HG03045 (cell line): ENCODE data around the gene LY6G5B.
A peak's percentile ranks its signal among the peaks of the same experiment; 100 is the strongest.

ENCODE experiments used
- ATAC-seq: cut with Tn5 transposase; IDR thresholded peaks from one replicate; pipeline ENCODE4 v1.9.1; 2021; ENCODE audit warnings: mild to moderate bottlenecking, moderate library complexity; ENCODE audit not compliant: unreplicated experiment

LY6G5B gene, protein sequence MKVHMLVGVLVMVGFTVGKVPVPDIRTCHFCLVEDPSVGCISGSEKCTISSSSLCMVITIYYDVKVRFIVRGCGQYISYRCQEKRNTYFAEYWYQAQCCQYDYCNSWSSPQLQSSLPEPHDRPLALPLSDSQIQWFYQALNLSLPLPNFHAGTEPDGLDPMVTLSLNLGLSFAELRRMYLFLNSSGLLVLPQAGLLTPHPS

DNA sequence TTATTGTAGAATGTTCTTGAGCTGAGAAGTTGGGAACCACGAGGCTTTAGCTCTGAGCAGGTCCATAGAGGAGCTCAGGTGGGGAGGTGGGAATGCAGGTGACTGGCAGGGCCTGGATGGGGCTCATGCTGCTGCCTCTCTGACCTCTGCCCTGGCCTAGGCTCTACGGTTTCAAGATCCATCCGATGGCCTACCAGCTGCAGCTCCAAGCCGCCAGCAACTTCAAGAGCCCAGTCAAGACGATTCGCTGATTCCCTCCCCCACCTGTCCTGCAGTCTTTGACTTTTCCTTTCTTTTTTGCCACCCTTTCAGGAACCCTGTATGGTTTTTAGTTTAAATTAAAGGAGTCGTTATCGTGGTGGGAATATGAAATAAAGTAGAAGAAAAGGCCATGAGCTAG, at the start of gene LY6G5B:
Gene LY6G5B, plus strand, starts transcription at position 301 of the 400 bp plus-strand sequence. CDS start 975 bp downstream, outside the sequence.
- ATAC-seq, result no peak

DNA sequence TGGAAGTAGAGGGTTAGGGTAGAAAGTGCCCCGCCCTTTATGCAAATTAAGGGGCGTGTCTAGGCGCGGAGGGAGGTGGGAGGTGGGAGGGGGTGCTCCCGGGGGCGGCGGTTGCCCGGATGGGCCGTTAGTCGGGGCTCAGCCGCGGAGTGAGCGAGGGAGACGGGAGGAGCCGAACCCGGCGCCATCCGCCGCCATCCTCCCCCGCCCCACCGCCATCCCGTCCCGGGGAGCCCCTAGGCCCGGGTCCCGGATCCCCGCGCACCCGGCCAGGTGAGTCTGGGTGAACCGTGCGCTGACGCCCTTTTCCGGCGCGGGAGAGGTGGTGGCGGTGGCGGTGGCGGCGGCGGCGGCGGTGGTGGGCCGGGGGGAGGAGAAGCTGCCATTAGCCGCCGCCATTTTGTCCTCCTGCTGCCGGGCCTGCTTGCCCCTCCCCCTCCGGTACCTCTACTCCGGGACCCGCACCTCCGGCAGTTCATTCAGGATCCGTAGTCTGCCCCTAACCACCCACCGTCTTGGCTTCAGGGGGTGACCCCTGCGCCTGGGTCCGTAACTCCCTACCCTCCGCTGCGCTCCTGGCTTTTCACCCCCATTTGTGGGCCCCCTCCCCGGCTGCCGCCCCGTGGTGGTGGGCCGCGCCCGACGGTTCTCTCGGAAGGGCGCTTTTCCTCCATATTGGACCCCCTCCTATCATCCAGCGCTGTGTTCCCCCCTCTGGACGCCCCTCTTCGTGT, 49.0 kb upstream of the LY6G5B start, which contains the start of gene PRRC2A:
Gene PRRC2A, plus strand, starts transcription at position 130 of the 734 bp plus-strand sequence. CDS start 2,075 bp downstream, outside the sequence.
- peak; percentile 62 for ATAC-seq

DNA sequence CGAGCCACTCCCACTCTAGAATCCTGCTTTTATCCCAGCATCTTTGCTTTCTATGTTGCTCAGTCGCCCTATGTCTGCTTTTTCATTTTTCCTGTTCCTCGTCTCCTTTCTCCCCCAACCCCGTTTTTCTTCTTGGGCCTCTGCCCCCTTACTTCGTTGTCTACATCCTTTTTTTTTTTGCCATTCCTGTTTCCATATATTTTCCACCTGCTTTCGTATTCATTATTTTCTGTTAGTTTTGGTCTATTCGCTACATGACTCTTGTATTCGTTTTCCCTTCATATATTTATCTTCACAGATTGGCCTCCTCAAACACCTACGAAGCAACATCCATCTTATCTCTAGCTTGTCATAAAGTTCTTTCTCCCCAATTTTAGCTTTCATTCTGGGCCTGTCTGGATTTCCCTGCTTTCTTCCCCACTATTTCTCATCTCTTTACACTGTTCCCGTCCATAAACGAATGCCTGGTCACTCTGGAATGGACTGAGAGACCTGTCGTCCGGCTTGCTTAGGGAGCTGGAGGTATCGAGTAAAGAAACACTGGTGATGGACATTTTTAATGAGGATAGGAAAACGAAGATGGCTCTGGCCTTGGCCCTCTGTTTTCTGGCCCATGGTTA, 48.3 kb upstream of the LY6G5B start:
- ATAC-seq, result no peak

DNA sequence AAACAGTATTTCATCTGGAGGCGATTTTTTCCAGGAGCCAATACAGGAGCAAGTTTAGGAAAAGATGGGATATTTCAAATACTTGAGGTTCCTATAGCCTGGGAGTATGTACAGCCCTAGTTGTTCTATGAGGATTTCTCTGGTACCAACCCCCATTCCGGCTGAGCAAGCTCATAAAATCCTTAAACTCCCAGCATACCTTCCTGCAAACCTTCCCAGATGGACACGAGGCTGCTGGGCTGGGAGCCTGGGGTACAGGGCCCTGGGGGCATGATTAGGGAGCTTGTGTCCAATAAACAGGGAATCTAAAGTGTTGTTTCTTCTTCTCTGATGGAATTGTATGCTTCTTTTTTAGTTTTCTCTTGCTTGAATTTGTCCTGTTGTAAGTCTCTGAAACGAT, 47.8 kb upstream of the LY6G5B start:
- no peak for ATAC-seq

DNA sequence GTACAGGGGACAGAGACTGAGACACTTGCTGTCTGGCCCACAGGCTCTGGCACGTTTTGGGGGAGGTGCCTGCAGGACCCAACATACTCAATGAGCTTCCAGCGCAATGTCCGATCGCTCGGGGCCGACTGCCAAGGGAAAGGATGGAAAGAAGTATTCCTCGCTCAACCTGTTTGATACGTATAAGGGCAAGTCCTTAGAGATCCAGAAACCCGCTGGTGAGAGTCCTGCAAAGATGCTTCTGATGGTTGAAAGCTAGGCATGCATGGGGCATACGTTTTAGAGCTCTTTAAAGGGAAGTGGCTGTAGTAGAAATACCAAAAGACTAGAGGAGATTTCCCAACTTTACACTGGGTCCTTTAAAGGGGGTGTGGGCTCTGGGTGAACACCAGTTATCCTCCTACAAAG, 47.1 kb upstream of the LY6G5B start:
- ATAC-seq, result no peak

DNA sequence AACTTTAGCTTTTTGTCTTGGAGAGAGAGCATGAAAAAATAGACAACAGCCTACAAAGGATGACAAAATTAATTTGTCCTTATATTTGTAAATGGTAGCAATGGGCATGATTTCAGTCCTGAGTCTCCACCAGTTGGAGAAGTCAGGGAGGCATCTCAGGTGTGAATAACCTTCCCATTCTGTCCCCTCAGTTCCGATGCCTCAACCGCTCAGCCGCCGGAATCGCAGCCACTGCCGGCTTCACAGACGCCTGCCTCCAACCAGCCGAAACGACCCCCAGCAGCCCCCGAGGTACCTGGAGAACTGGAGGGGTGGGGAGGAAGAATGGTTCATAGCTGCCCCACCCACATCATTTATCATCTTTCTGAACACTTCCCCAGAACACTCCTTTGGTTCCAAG, 45.7 kb upstream of the LY6G5B start:
- no peak for ATAC-seq

DNA sequence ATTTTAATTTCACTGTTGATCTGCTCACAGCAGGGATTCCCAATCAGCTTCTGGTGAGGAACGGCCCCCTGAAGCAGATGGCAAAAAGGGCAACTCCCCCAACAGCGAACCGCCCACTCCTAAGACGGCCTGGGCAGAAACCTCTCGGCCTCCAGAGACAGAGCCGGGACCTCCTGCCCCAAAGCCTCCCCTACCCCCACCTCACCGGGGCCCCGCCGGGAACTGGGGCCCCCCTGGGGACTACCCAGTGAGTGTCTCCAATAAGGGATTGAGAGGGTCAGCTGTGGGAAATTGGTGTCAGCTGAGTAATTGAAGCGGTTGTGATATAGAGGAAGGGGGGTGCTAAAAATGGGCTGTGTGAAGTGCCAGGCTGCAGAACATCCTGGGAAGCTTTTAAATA, 42.8 kb upstream of the LY6G5B start:
- no peak for ATAC-seq

DNA sequence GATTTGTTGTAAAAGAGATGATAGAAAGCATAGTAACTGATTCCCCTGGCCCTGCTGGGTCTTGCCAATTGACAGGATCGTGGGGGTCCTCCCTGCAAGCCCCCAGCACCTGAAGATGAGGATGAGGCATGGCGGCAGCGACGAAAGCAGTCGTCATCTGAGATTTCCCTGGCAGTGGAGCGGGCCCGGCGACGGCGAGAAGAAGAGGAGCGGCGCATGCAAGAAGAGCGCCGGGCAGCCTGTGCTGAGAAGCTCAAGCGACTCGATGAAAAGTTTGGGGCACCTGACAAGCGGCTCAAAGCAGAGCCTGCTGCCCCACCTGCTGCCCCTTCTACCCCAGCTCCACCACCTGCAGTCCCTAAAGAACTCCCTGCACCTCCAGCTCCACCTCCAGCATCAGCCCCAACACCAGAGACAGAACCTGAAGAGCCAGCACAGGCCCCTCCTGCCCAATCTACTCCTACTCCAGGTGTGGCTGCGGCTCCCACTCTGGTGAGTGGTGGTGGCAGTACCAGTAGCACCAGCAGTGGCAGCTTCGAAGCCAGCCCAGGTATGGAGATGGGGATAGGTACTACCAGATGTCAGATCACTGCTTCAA, 42.0 kb upstream of the LY6G5B start:
- ATAC-seq, result no peak

DNA sequence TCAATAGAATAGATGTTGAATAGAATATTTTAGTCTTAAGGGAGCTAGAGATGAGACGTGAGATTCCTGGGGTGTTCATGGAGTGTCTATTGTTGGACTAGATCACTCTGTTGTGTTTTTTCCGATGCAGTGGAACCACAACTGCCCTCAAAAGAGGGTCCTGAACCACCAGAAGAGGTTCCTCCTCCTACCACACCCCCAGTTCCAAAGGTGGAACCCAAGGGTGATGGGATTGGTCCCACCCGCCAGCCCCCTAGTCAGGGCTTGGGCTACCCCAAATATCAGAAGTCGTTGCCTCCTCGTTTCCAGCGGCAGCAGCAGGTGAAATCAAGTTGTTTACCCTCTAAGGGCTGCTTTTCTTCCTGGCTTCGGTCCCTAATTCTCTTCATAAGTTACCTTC, 40.8 kb upstream of the LY6G5B start:
- ATAC-seq, result no peak

DNA sequence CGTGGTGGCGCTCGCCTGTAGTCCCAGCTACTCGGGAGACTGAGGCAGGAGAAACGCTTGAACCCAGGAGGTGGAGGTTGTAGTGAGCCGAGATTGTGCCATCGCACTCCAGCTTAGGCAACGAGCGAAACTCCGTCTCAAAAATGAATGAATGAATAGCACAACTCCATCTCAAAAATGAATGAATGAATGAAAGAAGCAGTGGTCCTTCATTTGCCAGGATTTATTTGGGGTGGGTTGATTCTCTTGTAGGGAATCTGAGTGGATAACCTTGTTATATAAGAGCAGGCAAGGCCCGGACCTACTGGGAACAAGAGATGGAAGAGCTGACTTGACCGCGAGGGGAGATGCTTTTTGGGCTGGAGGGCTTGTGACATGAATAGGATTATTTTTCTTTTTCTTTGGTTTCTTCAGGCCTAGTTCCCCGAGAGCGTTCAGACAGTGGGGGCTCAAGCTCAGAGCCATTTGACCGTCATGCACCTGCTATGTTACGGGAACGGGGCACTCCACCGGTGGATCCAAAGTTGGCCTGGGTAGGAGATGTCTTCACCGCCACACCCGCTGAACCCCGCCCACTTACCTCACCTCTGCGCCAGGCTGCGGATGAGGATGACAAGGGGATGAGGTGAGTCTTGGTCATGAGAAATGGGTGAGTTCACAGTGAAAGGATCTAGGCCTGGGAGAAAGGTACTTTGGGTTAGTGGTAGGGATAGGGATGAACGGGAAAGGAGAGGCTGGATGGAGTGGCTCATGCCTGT, 39.4 kb upstream of the LY6G5B start:
- no peak for ATAC-seq

DNA sequence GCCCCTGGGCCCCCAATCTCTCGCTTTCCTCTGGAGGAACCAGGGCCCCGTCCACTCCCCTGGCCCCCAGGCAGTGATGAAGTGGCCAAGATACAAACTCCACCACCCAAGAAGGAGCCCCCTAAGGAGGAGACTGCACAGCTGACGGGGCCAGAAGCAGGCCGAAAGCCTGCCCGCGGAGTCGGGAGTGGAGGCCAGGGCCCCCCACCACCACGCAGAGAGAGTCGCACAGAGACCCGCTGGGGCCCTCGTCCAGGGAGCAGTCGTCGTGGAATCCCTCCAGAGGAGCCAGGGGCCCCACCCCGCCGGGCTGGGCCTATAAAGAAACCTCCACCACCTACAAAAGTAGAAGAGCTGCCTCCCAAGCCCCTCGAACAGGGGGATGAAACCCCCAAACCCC, 38.6 kb upstream of the LY6G5B start:
- no peak for ATAC-seq

DNA sequence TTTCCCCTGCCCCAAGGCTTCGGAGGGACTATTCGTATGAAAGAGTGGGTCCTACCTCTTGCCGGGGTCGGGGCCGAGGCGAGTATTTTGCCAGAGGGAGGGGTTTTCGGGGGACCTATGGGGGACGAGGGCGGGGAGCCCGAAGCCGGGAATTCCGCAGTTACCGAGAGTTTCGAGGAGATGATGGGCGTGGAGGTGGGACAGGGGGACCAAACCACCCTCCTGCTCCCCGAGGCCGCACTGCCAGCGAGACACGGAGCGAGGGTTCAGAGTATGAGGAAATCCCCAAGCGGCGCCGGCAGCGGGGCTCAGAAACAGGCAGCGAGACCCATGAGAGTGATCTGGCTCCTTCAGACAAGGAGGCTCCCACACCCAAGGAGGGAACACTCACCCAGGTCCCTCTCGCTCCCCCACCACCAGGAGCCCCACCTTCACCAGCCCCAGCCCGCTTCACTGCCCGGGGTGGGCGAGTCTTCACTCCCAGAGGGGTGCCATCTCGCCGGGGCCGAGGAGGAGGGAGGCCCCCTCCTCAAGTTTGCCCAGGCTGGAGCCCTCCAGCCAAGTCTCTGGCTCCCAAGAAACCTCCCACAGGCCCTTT, 38.0 kb upstream of the LY6G5B start:
- ATAC-seq, result no peak

DNA sequence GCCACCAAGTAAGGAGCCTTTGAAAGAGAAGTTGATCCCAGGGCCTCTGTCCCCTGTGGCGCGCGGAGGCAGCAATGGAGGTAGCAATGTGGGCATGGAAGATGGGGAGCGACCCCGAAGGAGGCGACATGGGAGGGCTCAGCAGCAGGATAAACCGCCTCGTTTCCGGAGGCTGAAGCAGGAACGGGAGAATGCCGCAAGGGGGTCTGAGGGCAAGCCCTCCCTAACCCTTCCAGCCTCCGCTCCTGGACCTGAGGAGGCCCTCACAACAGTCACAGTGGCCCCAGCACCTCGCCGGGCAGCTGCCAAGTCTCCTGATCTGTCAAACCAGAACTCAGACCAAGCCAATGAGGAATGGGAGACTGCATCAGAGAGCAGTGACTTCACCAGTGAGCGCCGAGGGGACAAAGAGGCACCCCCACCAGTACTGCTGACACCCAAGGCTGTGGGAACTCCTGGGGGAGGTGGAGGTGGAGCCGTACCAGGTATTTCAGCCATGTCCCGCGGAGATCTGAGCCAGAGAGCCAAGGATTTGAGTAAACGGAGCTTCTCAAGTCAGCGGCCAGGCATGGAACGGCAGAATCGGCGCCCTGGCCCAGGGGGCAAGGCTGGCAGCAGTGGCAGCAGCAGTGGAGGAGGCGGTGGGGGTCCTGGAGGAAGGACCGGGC, 37.4 kb upstream of the LY6G5B start:
- no peak for ATAC-seq

DNA sequence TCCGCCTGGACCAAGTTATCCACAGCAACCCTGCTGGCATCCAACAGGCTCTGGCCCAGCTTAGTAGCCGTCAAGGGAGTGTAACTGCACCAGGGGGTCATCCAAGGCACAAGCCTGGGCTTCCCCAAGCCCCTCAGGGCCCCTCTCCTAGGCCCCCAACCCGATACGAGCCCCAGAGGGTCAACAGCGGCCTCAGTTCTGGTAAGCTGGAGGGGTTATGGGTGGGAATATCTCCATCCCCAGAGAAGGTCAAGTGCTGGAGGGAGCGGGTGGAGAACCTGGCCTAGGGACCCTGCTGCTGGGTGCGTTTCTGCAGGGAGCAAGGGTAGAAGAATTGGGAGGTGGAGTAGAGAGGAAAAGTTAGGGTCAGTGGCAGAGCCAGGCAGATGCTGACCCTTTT, 36.3 kb upstream of the LY6G5B start:
- ATAC-seq, result no peak

DNA sequence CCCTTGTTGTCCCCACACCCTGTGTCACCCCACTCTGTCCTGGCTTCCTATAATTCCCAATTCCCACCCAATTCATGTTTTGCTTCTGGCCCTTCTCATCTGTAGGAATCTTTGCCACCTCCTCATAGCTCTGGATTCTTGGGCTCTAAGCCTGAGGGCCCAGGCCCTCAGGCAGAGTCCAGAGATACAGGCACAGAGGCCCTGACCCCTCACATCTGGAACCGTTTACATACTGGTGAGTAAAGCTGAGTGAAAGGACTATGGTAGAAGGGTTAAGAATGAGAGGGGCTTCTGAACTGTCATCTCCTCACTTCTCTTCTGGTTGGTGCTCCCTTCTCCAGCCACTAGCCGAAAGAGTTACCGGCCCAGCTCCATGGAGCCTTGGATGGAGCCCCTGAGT, 35.6 kb upstream of the LY6G5B start:
- ATAC-seq, result no peak

DNA sequence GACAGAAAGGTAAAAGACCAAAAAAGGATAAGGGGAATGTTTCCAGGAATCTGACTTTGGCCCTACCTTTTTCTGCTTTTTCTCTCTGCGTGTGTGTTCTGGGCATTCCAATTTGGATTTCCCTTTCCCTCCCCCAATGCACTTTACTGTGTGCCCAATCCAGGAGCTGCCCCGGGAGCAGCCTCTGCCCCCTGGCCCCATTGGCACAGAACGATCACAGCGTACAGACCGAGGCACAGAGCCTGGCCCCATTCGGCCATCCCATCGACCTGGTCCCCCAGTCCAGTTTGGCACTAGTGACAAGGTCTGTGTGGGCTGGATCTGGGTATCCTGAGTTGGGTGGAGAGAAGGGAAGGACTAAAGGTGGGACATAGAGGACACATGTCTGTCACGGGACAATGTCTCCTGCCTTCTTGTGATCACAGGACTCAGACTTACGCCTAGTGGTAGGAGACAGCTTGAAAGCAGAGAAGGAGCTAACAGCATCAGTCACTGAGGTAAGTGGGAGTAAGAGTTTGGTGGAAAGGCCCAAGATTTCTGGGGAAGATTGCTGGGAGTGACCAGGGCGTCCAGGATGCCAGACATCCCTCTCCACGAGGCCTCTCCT, 34.7 kb upstream of the LY6G5B start:
- ATAC-seq, result no peak

DNA sequence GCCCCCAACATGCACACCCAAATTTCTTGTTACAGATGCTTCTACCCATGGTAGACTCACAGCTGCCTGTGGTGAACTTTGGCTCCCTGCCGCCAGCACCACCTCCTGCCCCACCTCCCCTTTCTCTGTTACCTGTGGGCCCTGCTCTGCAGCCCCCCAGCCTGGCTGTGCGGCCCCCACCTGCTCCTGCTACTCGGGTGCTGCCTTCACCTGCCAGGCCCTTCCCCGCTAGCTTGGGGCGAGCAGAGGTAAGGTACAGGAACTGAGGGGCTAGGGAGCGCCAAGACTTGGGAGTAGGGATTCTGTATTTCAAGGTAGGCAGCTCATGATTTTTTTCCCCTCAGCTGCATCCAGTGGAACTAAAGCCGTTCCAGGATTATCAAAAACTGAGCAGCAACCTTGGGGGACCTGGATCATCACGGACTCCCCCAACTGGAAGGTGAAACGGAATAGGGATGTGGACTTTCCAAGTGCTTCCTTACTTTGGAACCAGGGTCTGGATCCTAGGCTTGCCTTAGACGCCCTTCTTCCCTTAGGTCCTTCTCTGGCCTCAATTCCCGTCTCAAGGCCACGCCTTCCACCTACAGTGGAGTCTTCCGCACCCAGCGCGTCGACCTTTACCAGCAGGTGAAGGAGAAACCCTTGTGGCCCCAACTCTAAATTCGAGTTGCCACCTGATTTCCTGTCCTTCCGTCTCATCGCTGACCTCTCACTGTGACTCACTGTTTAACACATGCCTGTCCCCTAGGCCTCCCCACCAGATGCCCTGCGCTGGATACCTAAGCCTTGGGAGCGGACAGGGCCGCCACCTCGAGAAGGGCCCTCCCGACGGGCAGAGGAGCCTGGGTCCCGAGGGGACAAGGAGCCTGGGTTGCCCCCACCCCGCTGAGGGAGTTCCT, 32.8 kb upstream of the LY6G5B start:
- no peak for ATAC-seq

DNA sequence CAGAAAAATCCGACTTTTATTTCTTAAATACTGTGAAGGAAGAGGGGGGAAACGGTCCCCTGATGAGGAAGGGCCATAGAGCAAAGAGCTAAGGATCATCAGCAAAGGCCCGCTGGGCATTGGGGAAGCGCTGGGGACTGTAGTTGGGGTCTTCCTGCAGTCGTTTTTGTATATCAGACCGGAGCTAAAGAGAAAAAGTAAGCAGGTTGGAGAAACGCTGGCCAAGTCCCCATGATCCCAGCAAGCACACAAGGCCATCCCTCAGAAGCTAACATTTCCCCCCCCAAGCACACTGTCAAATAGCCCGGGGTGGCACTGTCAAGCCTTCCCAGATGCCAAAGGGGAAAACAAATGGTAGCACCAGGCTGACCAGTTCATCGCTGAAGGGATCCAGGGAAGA, 30.7 kb upstream of the LY6G5B start:
- ATAC-seq, result no peak

DNA sequence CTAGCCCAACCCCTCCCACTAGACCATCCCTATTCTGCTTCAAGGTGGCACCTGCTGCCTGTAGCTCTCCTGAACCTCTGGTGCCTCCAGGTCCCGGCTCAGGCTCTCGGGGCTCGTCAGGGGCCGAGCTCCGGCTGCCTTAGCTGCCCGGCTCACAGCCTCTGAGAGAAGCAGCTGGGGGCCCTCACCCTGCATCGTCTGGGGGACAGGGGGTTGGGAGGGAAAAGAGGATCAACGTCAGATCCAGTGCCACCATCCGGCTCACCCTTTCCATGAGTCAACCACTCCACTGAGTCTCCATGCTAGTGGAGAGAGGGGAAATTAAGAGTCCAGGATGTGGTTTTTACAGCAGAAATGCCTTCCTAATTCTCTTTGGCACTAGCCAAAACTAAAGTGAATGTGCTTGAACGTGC, 30.3 kb upstream of the LY6G5B start:
- ATAC-seq, result no peak
